ENCODE measurements around the gene PLRG1.

The PLRG1 gene

GRCh38 chr4:154573190-154573870 is 23.1 kb upstream of the PLRG1 start:
- no peak for DNase-seq

GRCh38 chr4:154569584-154569983 is 19.4 kb upstream of the PLRG1 start:
- DNase-seq, result no peak

- DNase-seq, result no peak
These were observed 18.8 kb upstream of the PLRG1 start for GRCh38 chr4:154569028-154569427.

GRCh38 chr4:154566639-154567204 is 16.5 kb upstream of the PLRG1 start:
- DNase-seq, result peak; percentile 10

- DNase-seq, result no peak
These were observed 15.5 kb upstream of the PLRG1 start for GRCh38 chr4:154565704-154566103.

- DNase-seq, result no peak
These were observed 14.1 kb upstream of the PLRG1 start for GRCh38 chr4:154564311-154564710.

GRCh38 chr4:154562697-154563254 is 12.6 kb upstream of the PLRG1 start, which contains the start of gene FGB:
Gene FGB (plus strand): TSS chr4:154563011. CDS start chr4:154563019, 8 bp downstream.
- no peak for DNase-seq

GRCh38 chr4:154560824-154561231 is 10.6 kb upstream of the PLRG1 start:
- DNase-seq, result peak; percentile 9

GRCh38 chr4:154560419-154560801 is 10.2 kb upstream of the PLRG1 start:
- no peak for DNase-seq

GRCh38 chr4:154559494-154560418 is 9.6 kb upstream of the PLRG1 start:
- peak; percentile 8 for DNase-seq

GRCh38 chr4:154559141-154559493 is 8.9 kb upstream of the PLRG1 start:
- DNase-seq, result no peak

GRCh38 chr4:154551872-154552686 is 1.9 kb upstream of the PLRG1 start:
- DNase-seq, result peak; percentile 15

- no peak for DNase-seq
These were observed 4.5 kb downstream of the PLRG1 start for GRCh38 chr4:154545689-154546088.

- no peak for DNase-seq
These were observed 7.8 kb downstream of the PLRG1 start for GRCh38 chr4:154542271-154542879.

- no peak for DNase-seq
These were observed 15.9 kb downstream of the PLRG1 start for GRCh38 chr4:154534296-154534695.

- DNase-seq, result no peak
These were observed 20.3 kb downstream of the PLRG1 start for GRCh38 chr4:154529728-154530519.

- DNase-seq, result no peak
These were observed 21.3 kb downstream of the PLRG1 start for GRCh38 chr4:154528869-154529268.

GRCh38 chr4:154527308-154527707 is 22.9 kb downstream of the PLRG1 start:
- DNase-seq, result no peak

- no peak for DNase-seq
These were observed 24.0 kb downstream of the PLRG1 start for GRCh38 chr4:154526151-154526550.

GRCh38 chr4:154521607-154522006 is 28.6 kb downstream of the PLRG1 start:
- DNase-seq, result no peak

GRCh38 chr4:154519214-154519613 is 31.0 kb downstream of the PLRG1 start:
- DNase-seq, result no peak
